ENCODE results near the gene PLAGL1. TPM values are rescaled to one million over a fixed set of nuclear protein-coding genes. Genes with fewer than 3 reads are reported as not detected.

PLAGL1 gene
- 10 to 100 TPM; 14.2 to 25.4 (median 15.8) TPM for total RNA-seq

- Histone ChIP-seq H3K4me1 (peaks cover 0 to 11% (median 0%) of the 10 kb centered on the region in 3 donors), H3K4me3 (peak within 1 kb of the TSS; percentile 58 to 81 (median 70)), H3K9me3 (no peaks in the 10 kb centered on the region), H3K27ac (peak within 1 kb of the TSS; percentile 73 to 87 (median 82)), H3K27me3 (no peaks in the 10 kb centered on the region), H3K36me3 (no peaks in the 10 kb centered on the region)
- intact Hi-C loops (cut with DNase I): no loop called here
- 70 to 81% methylated on average over 12 to 17 of the region's 75 CpGs for WGBS, 2 donors
- no peak for DNase-seq
- TF ChIP-seq CTCF (IDR thresholded peaks at IDR 0.05): no peak
- peak in 2 of 4 donors; percentile 68 to 82 for TF ChIP-seq POLR2A (IDR thresholded peaks at IDR 0.05)
These were observed at the start of gene PLAGL1 for GRCh38 chr6:144008120-144008811. PLAGL1 (minus strand) TSS chr6:144008259; CDS start chr6:143948136, 60,123 bp downstream.

GRCh38 chr6:144055121-144055931, 47.3 kb upstream of the PLAGL1 start:
- DNase-seq: no peak
- Histone ChIP-seq H3K9me3 (no peaks in the 10 kb centered on the region), H3K36me3 (no peaks in the 10 kb centered on the region), H3K4me3 (peak overlapping the region in 1 of 4 donors; percentile 5), H3K4me1 (no peaks in the 10 kb centered on the region), H3K27me3 (no peaks in the 10 kb centered on the region), H3K27ac (peak overlapping the region in 1 of 4 donors; percentile 45)
- WGBS, 2 donors: 53 to 54% methylated on average over 6 of the region's 6 CpGs
- TF ChIP-seq CTCF (IDR thresholded peaks at IDR 0.05) (no peak), POLR2A (IDR thresholded peaks at IDR 0.05) (no peak)
- intact Hi-C loops (cut with DNase I): no loop called here

- TF ChIP-seq CTCF (IDR thresholded peaks at IDR 0.05) (no peak), POLR2A (IDR thresholded peaks at IDR 0.05) (no peak)
- H3K36me3 ChIP-seq: no peaks in the 10 kb centered on the region
- no peak overlapping the region for H3K27ac ChIP-seq
- no peaks in the 10 kb centered on the region for H3K4me1 ChIP-seq
- 66% methylated on average over 3 of the region's 3 CpGs for WGBS, 2 donors
- no peaks in the 10 kb centered on the region for H3K27me3 ChIP-seq
- no peak overlapping the region for H3K4me3 ChIP-seq
- no peaks in the 10 kb centered on the region for H3K9me3 ChIP-seq
- no peak for DNase-seq
- intact Hi-C loops (cut with DNase I): no loop called here
These were observed 45.5 kb upstream of the PLAGL1 start for GRCh38 chr6:144053601-144054000.

- no peaks in the 10 kb centered on the region for H3K4me1 ChIP-seq
- no peak overlapping the region for H3K4me3 ChIP-seq
- no peaks in the 10 kb centered on the region for H3K9me3 ChIP-seq
- TF ChIP-seq POLR2A (IDR thresholded peaks at IDR 0.05) (no peak), CTCF (IDR thresholded peaks at IDR 0.05) (no peak)
- no peaks in the 10 kb centered on the region for H3K36me3 ChIP-seq
- H3K27me3 ChIP-seq: no peaks in the 10 kb centered on the region
- DNase-seq: no peak
- intact Hi-C loops (cut with DNase I): no loop called here
- no peak overlapping the region for H3K27ac ChIP-seq
These were observed 44.4 kb upstream of the PLAGL1 start for GRCh38 chr6:144052488-144052887.

GRCh38 chr6:144049386-144049785, 41.3 kb upstream of the PLAGL1 start:
- Histone ChIP-seq H3K27ac (no peak overlapping the region), H3K4me3 (no peak overlapping the region), H3K4me1 (no peaks in the 10 kb centered on the region), H3K27me3 (no peaks in the 10 kb centered on the region), H3K9me3 (no peaks in the 10 kb centered on the region), H3K36me3 (no peaks in the 10 kb centered on the region)
- intact Hi-C loops (cut with DNase I): no loop called here
- no peak for DNase-seq
- 73 to 80% methylated on average over 1 of the region's 1 CpG for WGBS, 2 donors
- no peak for TF ChIP-seq POLR2A (IDR thresholded peaks at IDR 0.05)
- TF ChIP-seq CTCF (IDR thresholded peaks at IDR 0.05): no peak
